H1 (cell line): ENCODE data around the gene USHBP1. TPM values are rescaled to one million over a fixed set of nuclear protein-coding genes. Genes with fewer than 3 reads are reported as not detected.

Source experiments
- CHD7 ChIP-seq: fragments of 300-600 bp; sonication (generic); IDR thresholded peaks from 2 replicates; pipeline ENCODE4 v1.7.1; 2012; ENCODE audit warnings: low read length, moderate library complexity, mild to moderate bottlenecking, inconsistent platforms; ENCODE audit not compliant: insufficient replicate concordance
- E2F6 ChIP-seq: IDR thresholded peaks from 2 replicates; pipeline ENCODE4 v1.6.1; 2012; ENCODE audit warnings: inconsistent platforms
- EGR1 ChIP-seq: IDR thresholded peaks from 2 replicates; pipeline ENCODE4 v1.6.1; 2011; ENCODE audit warnings: low read depth, low read length, borderline replicate concordance
- HDAC2 ChIP-seq, 2 experiments: fragments of 300-600 bp in 1 of 2; sonication (generic) in 1 of 2; IDR thresholded peaks; 2 replicates each; pipeline ENCODE4 v1.6.1; 2011 to 2012; ENCODE audit warnings: low read depth in 2 of 2, low read length in 2 of 2, mild to moderate bottlenecking in 2 of 2, moderate library complexity in 2 of 2, borderline replicate concordance in 1 of 2, inconsistent platforms in 1 of 2
- PHF8 ChIP-seq: fragments of 200-600 bp; sonication (generic); conservative IDR thresholded peaks from 2 replicates; pipeline ENCODE4 v1.7.1; 2012; ENCODE audit warnings: low read depth, mild to moderate bottlenecking, inconsistent platforms, low read length, moderate library complexity
- POLR2A ChIP-seq, 2 experiments: IDR thresholded peaks; 1 replicate in 1 of 2; 2 replicates in 1 of 2; pipeline ENCODE4 v1.6.1; 2011; ENCODE audit warnings: low read depth in 2 of 2, low read length in 2 of 2, mild to moderate bottlenecking in 2 of 2; ENCODE audit errors: control extremely low read depth in 1 of 2
- SAP30 ChIP-seq: fragments of 300-600 bp; sonication (generic); IDR thresholded peaks from 2 replicates; pipeline ENCODE4 v1.7.1; 2012; ENCODE audit warnings: low read length, moderate library complexity, mild to moderate bottlenecking, inconsistent platforms; ENCODE audit not compliant: insufficient read depth, insufficient replicate concordance
- SP4 ChIP-seq: IDR thresholded peaks from 2 replicates; pipeline ENCODE4 v1.6.1; 2012; ENCODE audit warnings: low read length, inconsistent platforms
- TBP ChIP-seq: IDR thresholded peaks from 2 replicates; pipeline ENCODE4 v1.6.1; 2011; ENCODE audit warnings: low read depth, low read length, improper control_type of control experiment
- polyA plus RNA-seq, 7 experiments: library from polyadenylated mRNA; depleted of rRNA in 3 of 7; stranded (reverse) in 5 of 7; unstranded in 2 of 7; fragments of >200 nt in 5 of 7; fragments of 200-250 nt in 2 of 7; gene quantifications; 1 replicate in 5 of 7; 2 replicates in 1 of 7; 4 replicates in 1 of 7; pipeline versions ENCODE4 v1.2.1 to v1.2.3, GENCODE V29; 2011 to 2013; ENCODE audit warnings: missing spikeins in 2 of 7, mixed read lengths in 2 of 7
- total RNA-seq: library from RNA; stranded (reverse); fragmentation: NEBNext Ultra II Directional; extraction: Animal tissue kit (Norgen Biotek cat#: 25700); gene quantifications from 2 replicates; pipeline ENCODE4 v1.2.1, GENCODE V29; 2021

Gene USHBP1
- total and polyA plus RNA-seq, 2 of the 8 experiments (the other 6 are each of a cell fraction or from before 2014, with no cell fraction given): 5.0 to 7.5 TPM

- TF ChIP-seq E2F6 (no peak), SP4 (peak; percentile 94), CHD7 (no peak), POLR2A (IDR thresholded peaks at IDR 0.05; ENCODE audit: control extremely low read depth in 1 of 2, low read depth in 2 of 2, low read length in 2 of 2) (peak in 1 of 2 experiments; percentile 37; a peak in 2 of 3 replicates), EGR1 (peak; percentile 26; the same call in 1 of the 2 replicates), SAP30 (no peak), PHF8 (no peak; the same call in 1 of the 2 replicates), TBP (peak; percentile 46; the same call in 1 of the 2 replicates), HDAC2 (IDR thresholded peaks at IDR 0.05; ENCODE audit: borderline replicate concordance in 1 of 2, low read depth in 2 of 2, low read length in 2 of 2) (no peak)
Measured at GRCh38 chr19:17303167-17303939, 38.8 kb upstream of the USHBP1 start, which contains the start of gene ABHD8 (continued).
